H1 (cell line): ENCODE measurements around the gene ZSWIM4.

Experiments
- KDM1A ChIP-seq: fragments of 200-600, 300-600 bp; sonication (generic); IDR thresholded peaks from 2 replicates; pipeline ENCODE4 v1.7.1; 2016; ENCODE audit warnings: mild to moderate bottlenecking, low read length, borderline replicate concordance
- POLR2A ChIP-seq, 2 experiments: IDR thresholded peaks; 1 replicate in 1 of 2; 2 replicates in 1 of 2; pipeline ENCODE4 v1.6.1; 2011; ENCODE audit warnings: low read depth in 2 of 2, low read length in 2 of 2, mild to moderate bottlenecking in 2 of 2; ENCODE audit errors: control extremely low read depth in 1 of 2
- SP1 ChIP-seq: IDR thresholded peaks from 2 replicates; pipeline ENCODE4 v1.6.1; 2011; ENCODE audit warnings: low read depth, low read length
- TAF1 ChIP-seq: IDR thresholded peaks from 2 replicates; pipeline ENCODE4 v1.6.1; 2011; ENCODE audit warnings: mild to moderate bottlenecking, low read depth, low read length

DNA sequence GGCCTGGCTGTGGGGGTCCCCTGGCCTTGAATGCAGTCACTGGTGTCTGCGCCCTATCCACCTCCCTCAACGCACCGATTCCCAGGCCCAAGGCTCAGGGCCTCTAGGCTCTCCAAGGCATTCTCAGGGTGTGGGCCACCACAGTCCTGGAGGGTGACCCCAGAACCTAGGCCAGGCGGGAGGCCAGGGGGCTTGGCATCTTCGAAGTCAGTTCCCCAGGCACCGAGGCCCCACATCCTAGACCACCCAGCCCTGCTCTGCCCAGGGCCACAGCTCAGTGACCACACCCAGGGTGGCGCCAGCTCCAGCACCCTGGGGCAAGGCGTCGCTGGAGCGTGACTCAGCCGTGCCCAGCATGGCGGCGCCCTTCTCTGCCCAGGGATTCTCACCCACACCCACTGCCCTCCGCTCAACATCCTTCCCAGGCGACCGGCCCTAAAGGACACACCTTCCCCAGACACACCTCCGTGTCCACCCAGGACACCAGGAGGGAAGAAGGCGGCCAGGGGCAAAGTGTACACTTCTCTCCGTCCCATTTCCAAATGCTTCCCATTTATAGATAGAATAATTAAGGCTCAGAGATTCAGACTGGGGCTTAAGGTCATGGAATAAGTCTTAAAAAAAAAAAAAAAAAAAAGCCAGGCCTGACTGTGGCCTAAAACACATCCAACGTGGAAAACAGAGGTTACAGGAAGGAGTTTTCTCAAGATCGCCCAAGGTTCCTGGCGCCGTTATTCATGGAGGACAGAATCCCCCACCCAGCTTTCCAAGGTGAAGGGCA, 45.3 kb downstream of the ZSWIM4 start:
- TF ChIP-seq POLR2A (IDR thresholded peaks at IDR 0.05; ENCODE audit: control extremely low read depth in 1 of 2, low read depth in 2 of 2, low read length in 2 of 2) (no peak), TAF1 (no peak), KDM1A (no peak), SP1 (no peak)
